ENCODE measurements around the gene USP44.

Gene USP44

GRCh38 chr12:95541436-95541835 lies 9.8 kb downstream of the USP44 start:
- TF ChIP-seq CTCF (IDR thresholded peaks at IDR 0.05; ENCODE audit: control insufficient read depth, extremely low read depth, insufficient read depth) = no peak
- no peak for DNase-seq (ENCODE audit: low read depth)
- H3K4me3 ChIP-seq (ENCODE audit: low read depth, low read length) = no peak overlapping the region

GRCh38 chr12:95538656-95539055 lies 12.6 kb downstream of the USP44 start:
- no peak for TF ChIP-seq CTCF (IDR thresholded peaks at IDR 0.05; ENCODE audit: control insufficient read depth, extremely low read depth, insufficient read depth)
- DNase-seq (ENCODE audit: low read depth) = no peak
- no peak overlapping the region for H3K4me3 ChIP-seq (ENCODE audit: low read depth, low read length)

- H3K4me3 ChIP-seq (ENCODE audit: low read depth, low read length) = no peak overlapping the region
- DNase-seq (ENCODE audit: low read depth) = no peak
- TF ChIP-seq CTCF (IDR thresholded peaks at IDR 0.05; ENCODE audit: control insufficient read depth, extremely low read depth, insufficient read depth) = no peak
These were observed 13.3 kb downstream of the USP44 start for GRCh38 chr12:95538006-95538405.

GRCh38 chr12:95533985-95534384 lies 17.3 kb downstream of the USP44 start:
- DNase-seq (ENCODE audit: low read depth) = no peak
- H3K4me3 ChIP-seq (ENCODE audit: low read depth, low read length) = no peak overlapping the region
- TF ChIP-seq CTCF (IDR thresholded peaks at IDR 0.05; ENCODE audit: control insufficient read depth, extremely low read depth, insufficient read depth) = no peak

DNA sequence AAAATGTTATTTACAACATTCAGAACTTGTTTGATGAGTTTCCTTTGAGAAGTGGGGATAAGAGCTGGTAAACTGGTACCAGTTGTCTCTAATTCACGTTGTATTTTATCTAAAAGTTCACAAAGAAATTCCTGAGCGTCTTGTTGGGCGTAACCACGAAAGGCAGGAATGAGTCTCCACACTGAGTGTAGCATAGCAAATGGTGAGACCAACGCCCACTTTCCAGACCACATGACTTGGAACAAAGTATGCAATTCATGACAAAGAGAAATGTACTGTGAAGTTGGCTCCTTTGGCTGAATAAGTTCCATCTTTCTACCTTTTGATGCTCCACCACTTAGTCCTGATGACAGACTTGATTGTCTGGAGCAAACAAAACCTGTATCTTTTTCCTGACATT lies 18.4 kb downstream of the USP44 start:
- TF ChIP-seq CTCF (IDR thresholded peaks at IDR 0.05; ENCODE audit: control insufficient read depth, extremely low read depth, insufficient read depth) = no peak
- no peak for DNase-seq (ENCODE audit: low read depth)
- no peak overlapping the region for H3K4me3 ChIP-seq (ENCODE audit: low read depth, low read length)

GRCh38 chr12:95529693-95530225 lies 21.5 kb downstream of the USP44 start:
- no peak for DNase-seq (ENCODE audit: low read depth)
- H3K4me3 ChIP-seq (ENCODE audit: low read depth, low read length) = no peak overlapping the region
- no peak for TF ChIP-seq CTCF (IDR thresholded peaks at IDR 0.05; ENCODE audit: control insufficient read depth, extremely low read depth, insufficient read depth)

GRCh38 chr12:95528431-95528830 lies 22.8 kb downstream of the USP44 start:
- no peak for DNase-seq (ENCODE audit: low read depth)
- TF ChIP-seq CTCF (IDR thresholded peaks at IDR 0.05; ENCODE audit: control insufficient read depth, extremely low read depth, insufficient read depth) = no peak
- no peak overlapping the region for H3K4me3 ChIP-seq (ENCODE audit: low read depth, low read length)
